ENCODE data around the gene DRC7. TPM values are rescaled to one million over a fixed set of nuclear protein-coding genes. Genes with fewer than 3 reads are reported as not detected.

The DRC7 gene
- total and polyA plus RNA-seq, 9 of the 15 experiments (the other 6 are each of a cell fraction or from before 2014, with no cell fraction given): 0.04 to 0.33 (median 0.12) TPM; not detected in 3

- TF ChIP-seq CUX1 (CRISPR knock-in tag; IDR thresholded peaks at IDR 0.05): no peak
- TF ChIP-seq PBX2 (CRISPR knock-in tag; IDR thresholded peaks at IDR 0.05; ENCODE audit: low read depth): no peak
- TF ChIP-seq PBX2 (tag; conservative IDR thresholded peaks at IDR 0.05; ENCODE audit: low read depth): no peak
- TF ChIP-seq HDAC1 (IDR thresholded peaks at IDR 0.05): 0 out of 4 replicates have a peak, but pooled peaks of 1 of the 2 experiments have one; percentile 47
- TF ChIP-seq ZNF449 (CRISPR knock-in tag; IDR thresholded peaks at IDR 0.05): no peak
- TF ChIP-seq STAT6 (CRISPR knock-in tag; IDR thresholded peaks at IDR 0.05): no peak
- peak; percentile 98 for TF ChIP-seq ZNF263 (CRISPR knock-in tag; IDR thresholded peaks at IDR 0.05; ENCODE audit: borderline replicate concordance)
- TF ChIP-seq ZBTB34 (CRISPR knock-in tag; IDR thresholded peaks at IDR 0.05): no peak
Measured at GRCh38 chr16:57704905-57705852, 10.6 kb downstream of the DRC7 start (continued).
